RPMI7951 (cell line): ENCODE measurements around the gene ZNF683. TPM values are rescaled to one million over a fixed set of nuclear protein-coding genes. Genes with fewer than 3 reads are reported as not detected.
"Not testable (repeated sequence)": the region's sequence is repeated elsewhere in the genome, so short reads cannot be mapped to it uniquely, and the experiment has no call there.

ENCODE experiments used
- DNase-seq: peaks from one replicate; pipeline ENCODE4 v3.0.0-alpha.2; 2012; ENCODE audit warnings: low read depth
- total RNA-seq: library from RNA; depleted of rRNA; stranded (reverse); fragments of >200 nt; shearing (Covaris generic); gene quantifications from 2 replicates; pipeline ENCODE4 v1.2.3, GENCODE V29; 2014

Gene ZNF683
- total RNA-seq, 1 experiment from 2014 or later: not detected

GRCh38 chr1:26385063-26385462 lies 12.5 kb upstream of the ZNF683 start:
- not testable (repeated sequence) for DNase-seq

- DNase-seq: no peak
Observed at GRCh38 chr1:26384076-26384475, 11.5 kb upstream of the ZNF683 start.

GRCh38 chr1:26378879-26379251 lies 6.3 kb upstream of the ZNF683 start:
- no peak for DNase-seq

GRCh38 chr1:26378088-26378878 lies 5.7 kb upstream of the ZNF683 start:
- DNase-seq: peak; percentile 95

GRCh38 chr1:26376050-26376449 lies 3.5 kb upstream of the ZNF683 start:
- no peak for DNase-seq

- DNase-seq: no peak
Observed at GRCh38 chr1:26375081-26375480, 2.5 kb upstream of the ZNF683 start.

- not testable (repeated sequence) for DNase-seq
Observed at GRCh38 chr1:26374361-26374760, 1.8 kb upstream of the ZNF683 start.

GRCh38 chr1:26373789-26374188 lies 1.2 kb upstream of the ZNF683 start:
- no peak for DNase-seq

- no peak for DNase-seq
Observed at GRCh38 chr1:26373281-26373680, 731 bp upstream of the ZNF683 start.

- DNase-seq: peak; percentile 69
Observed at GRCh38 chr1:26372039-26372438, 511 bp downstream of the ZNF683 start.

GRCh38 chr1:26370591-26371382 lies 1.8 kb downstream of the ZNF683 start:
- no peak for DNase-seq

GRCh38 chr1:26368486-26368885 lies 4.1 kb downstream of the ZNF683 start:
- no peak for DNase-seq

GRCh38 chr1:26368006-26368405 lies 4.5 kb downstream of the ZNF683 start:
- no peak for DNase-seq

GRCh38 chr1:26367441-26367840 lies 5.1 kb downstream of the ZNF683 start:
- no peak for DNase-seq

GRCh38 chr1:26364956-26365355 lies 7.6 kb downstream of the ZNF683 start:
- no peak for DNase-seq

- DNase-seq: peak; percentile 71
Observed at GRCh38 chr1:26363549-26364448, 8.8 kb downstream of the ZNF683 start.

GRCh38 chr1:26362331-26362730 lies 10.2 kb downstream of the ZNF683 start:
- no peak for DNase-seq

GRCh38 chr1:26361605-26362122 lies 10.9 kb downstream of the ZNF683 start:
- DNase-seq: no peak

GRCh38 chr1:26360807-26361604 lies 11.5 kb downstream of the ZNF683 start:
- DNase-seq: no peak

- no peak for DNase-seq
Observed at GRCh38 chr1:26359981-26360806, 12.4 kb downstream of the ZNF683 start.
